ENCODE data around the gene TSPAN9. TPM values are rescaled to one million over a fixed set of nuclear protein-coding genes. Genes with fewer than 3 reads are reported as not detected.

TSPAN9 gene
- total and polyA plus RNA-seq, 2 experiments from 2014 or later = 6.0 to 31.5 TPM

- no peak overlapping the region for H2AFZ ChIP-seq
- H4K20me1 ChIP-seq (replicated peaks; ENCODE audit: insufficient read depth) = peaks cover 15% of the 10 kb centered on the region; the same call in 1 of the 2 replicates
- ATAC-seq = no peak
- no peak overlapping the region for H3K27ac Mint-ChIP-seq
- no peak overlapping the region for H3K4me3 ChIP-seq
- H3K9me2 ChIP-seq (ENCODE audit: insufficient read depth) = no peaks in the 10 kb centered on the region
- H3K4me3 Mint-ChIP-seq = no peak overlapping the region
- H3K27me3 ChIP-seq (ENCODE audit: insufficient read depth) = peaks cover 19% of the 10 kb centered on the region
- H3K27me3 Mint-ChIP-seq (ENCODE audit: insufficient read depth, low read depth, poor library complexity) = peaks cover 26% of the 10 kb centered on the region
- no peak for DNase-seq (ENCODE audit: low spot score)
- H3K36me3 ChIP-seq (ENCODE audit: insufficient read depth) = no peaks in the 10 kb centered on the region
- 0 out of 2 replicates have a peak, but pooled peaks cover 5% of the 10 kb centered on the region for H3F3A ChIP-seq (replicated peaks; ENCODE audit: low read depth)
- no peak overlapping the region for H3K4me2 ChIP-seq
- H3K27ac ChIP-seq (ENCODE audit: low read depth) = no peak overlapping the region
- peaks cover 51% of the 10 kb centered on the region for H3K4me1 Mint-ChIP-seq
- H3K4me1 ChIP-seq (ENCODE audit: insufficient read depth) = peaks cover 18% of the 10 kb centered on the region
- no peaks in the 10 kb centered on the region for H3K79me2 ChIP-seq (replicated peaks; ENCODE audit: insufficient read depth)
- H3K36me3 Mint-ChIP-seq (ENCODE audit: low read depth) = peaks cover 2% of the 10 kb centered on the region; the same call in 2 of the 3 replicates
- no peaks in the 10 kb centered on the region for H3K9me3 Mint-ChIP-seq
- no peak for TF ChIP-seq NANOG (IDR thresholded peaks at IDR 0.05; ENCODE audit: borderline replicate concordance)
- no peak for TF ChIP-seq EZH2phosphoT487 (IDR thresholded peaks at IDR 0.05; ENCODE audit: unreplicated experiment)
- TF ChIP-seq POLR2AphosphoS5 (IDR thresholded peaks at IDR 0.05; ENCODE audit: low read depth) = no peak
- TF ChIP-seq, protein P1, sequence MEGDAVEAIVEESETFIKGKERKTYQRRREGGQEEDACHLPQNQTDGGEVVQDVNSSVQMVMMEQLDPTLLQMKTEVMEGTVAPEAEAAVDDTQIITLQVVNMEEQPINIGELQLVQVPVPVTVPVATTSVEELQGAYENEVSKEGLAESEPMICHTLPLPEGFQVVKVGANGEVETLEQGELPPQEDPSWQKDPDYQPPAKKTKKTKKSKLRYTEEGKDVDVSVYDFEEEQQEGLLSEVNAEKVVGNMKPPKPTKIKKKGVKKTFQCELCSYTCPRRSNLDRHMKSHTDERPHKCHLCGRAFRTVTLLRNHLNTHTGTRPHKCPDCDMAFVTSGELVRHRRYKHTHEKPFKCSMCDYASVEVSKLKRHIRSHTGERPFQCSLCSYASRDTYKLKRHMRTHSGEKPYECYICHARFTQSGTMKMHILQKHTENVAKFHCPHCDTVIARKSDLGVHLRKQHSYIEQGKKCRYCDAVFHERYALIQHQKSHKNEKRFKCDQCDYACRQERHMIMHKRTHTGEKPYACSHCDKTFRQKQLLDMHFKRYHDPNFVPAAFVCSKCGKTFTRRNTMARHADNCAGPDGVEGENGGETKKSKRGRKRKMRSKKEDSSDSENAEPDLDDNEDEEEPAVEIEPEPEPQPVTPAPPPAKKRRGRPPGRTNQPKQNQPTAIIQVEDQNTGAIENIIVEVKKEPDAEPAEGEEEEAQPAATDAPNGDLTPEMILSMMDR (conservative IDR thresholded peaks at IDR 0.05; ENCODE audit: low read depth in 2 of 2) = no peak
- TF ChIP-seq ETS1 (IDR thresholded peaks at IDR 0.05) = no peak
- TF ChIP-seq CREB1 (CRISPR knock-in tag; IDR thresholded peaks at IDR 0.05; ENCODE audit: low read depth) = no peak
These were observed 127.8 kb downstream of the TSPAN9 start for GRCh38 chr12:3204730-3205531.

GRCh38 chr12:3205742-3206519 is 128.8 kb downstream of the TSPAN9 start:
- Histone ChIP-seq H3K36me3 (ENCODE audit: insufficient read depth) (no peaks in the 10 kb centered on the region), H3K9me2 (ENCODE audit: insufficient read depth) (no peaks in the 10 kb centered on the region), H3K4me1 (ENCODE audit: insufficient read depth) (peaks cover 18% of the 10 kb centered on the region), H2AFZ (no peak overlapping the region), H3K27ac (ENCODE audit: low read depth) (no peak overlapping the region), H3K27me3 (ENCODE audit: insufficient read depth) (peaks cover 16% of the 10 kb centered on the region), H4K20me1 (replicated peaks; ENCODE audit: insufficient read depth) (peaks cover 15% of the 10 kb centered on the region; the same call in 1 of the 2 replicates), H3K4me2 (no peak overlapping the region), H3K4me3 (no peak overlapping the region), H3K79me2 (replicated peaks; ENCODE audit: insufficient read depth) (no peaks in the 10 kb centered on the region), H3F3A (replicated peaks; ENCODE audit: low read depth) (0 out of 2 replicates have a peak, but pooled peaks cover 2% of the 10 kb centered on the region)
- Mint-ChIP-seq H3K36me3 (ENCODE audit: low read depth) (peaks cover 2% of the 10 kb centered on the region; the same call in 2 of the 3 replicates), H3K4me3 (no peak overlapping the region), H3K27me3 (ENCODE audit: insufficient read depth, low read depth, poor library complexity) (peaks cover 22% of the 10 kb centered on the region), H3K9me3 (no peaks in the 10 kb centered on the region), H3K27ac (no peak overlapping the region; the same call in 1 of the 2 replicates), H3K4me1 (peaks cover 51% of the 10 kb centered on the region)
- DNase-seq (ENCODE audit: low spot score) (no peak), ATAC-seq (no peak)
- TF ChIP-seq STAT1 (IDR thresholded peaks at IDR 0.05; ENCODE audit: unreplicated experiment) = no peak
- TF ChIP-seq, protein P2, sequence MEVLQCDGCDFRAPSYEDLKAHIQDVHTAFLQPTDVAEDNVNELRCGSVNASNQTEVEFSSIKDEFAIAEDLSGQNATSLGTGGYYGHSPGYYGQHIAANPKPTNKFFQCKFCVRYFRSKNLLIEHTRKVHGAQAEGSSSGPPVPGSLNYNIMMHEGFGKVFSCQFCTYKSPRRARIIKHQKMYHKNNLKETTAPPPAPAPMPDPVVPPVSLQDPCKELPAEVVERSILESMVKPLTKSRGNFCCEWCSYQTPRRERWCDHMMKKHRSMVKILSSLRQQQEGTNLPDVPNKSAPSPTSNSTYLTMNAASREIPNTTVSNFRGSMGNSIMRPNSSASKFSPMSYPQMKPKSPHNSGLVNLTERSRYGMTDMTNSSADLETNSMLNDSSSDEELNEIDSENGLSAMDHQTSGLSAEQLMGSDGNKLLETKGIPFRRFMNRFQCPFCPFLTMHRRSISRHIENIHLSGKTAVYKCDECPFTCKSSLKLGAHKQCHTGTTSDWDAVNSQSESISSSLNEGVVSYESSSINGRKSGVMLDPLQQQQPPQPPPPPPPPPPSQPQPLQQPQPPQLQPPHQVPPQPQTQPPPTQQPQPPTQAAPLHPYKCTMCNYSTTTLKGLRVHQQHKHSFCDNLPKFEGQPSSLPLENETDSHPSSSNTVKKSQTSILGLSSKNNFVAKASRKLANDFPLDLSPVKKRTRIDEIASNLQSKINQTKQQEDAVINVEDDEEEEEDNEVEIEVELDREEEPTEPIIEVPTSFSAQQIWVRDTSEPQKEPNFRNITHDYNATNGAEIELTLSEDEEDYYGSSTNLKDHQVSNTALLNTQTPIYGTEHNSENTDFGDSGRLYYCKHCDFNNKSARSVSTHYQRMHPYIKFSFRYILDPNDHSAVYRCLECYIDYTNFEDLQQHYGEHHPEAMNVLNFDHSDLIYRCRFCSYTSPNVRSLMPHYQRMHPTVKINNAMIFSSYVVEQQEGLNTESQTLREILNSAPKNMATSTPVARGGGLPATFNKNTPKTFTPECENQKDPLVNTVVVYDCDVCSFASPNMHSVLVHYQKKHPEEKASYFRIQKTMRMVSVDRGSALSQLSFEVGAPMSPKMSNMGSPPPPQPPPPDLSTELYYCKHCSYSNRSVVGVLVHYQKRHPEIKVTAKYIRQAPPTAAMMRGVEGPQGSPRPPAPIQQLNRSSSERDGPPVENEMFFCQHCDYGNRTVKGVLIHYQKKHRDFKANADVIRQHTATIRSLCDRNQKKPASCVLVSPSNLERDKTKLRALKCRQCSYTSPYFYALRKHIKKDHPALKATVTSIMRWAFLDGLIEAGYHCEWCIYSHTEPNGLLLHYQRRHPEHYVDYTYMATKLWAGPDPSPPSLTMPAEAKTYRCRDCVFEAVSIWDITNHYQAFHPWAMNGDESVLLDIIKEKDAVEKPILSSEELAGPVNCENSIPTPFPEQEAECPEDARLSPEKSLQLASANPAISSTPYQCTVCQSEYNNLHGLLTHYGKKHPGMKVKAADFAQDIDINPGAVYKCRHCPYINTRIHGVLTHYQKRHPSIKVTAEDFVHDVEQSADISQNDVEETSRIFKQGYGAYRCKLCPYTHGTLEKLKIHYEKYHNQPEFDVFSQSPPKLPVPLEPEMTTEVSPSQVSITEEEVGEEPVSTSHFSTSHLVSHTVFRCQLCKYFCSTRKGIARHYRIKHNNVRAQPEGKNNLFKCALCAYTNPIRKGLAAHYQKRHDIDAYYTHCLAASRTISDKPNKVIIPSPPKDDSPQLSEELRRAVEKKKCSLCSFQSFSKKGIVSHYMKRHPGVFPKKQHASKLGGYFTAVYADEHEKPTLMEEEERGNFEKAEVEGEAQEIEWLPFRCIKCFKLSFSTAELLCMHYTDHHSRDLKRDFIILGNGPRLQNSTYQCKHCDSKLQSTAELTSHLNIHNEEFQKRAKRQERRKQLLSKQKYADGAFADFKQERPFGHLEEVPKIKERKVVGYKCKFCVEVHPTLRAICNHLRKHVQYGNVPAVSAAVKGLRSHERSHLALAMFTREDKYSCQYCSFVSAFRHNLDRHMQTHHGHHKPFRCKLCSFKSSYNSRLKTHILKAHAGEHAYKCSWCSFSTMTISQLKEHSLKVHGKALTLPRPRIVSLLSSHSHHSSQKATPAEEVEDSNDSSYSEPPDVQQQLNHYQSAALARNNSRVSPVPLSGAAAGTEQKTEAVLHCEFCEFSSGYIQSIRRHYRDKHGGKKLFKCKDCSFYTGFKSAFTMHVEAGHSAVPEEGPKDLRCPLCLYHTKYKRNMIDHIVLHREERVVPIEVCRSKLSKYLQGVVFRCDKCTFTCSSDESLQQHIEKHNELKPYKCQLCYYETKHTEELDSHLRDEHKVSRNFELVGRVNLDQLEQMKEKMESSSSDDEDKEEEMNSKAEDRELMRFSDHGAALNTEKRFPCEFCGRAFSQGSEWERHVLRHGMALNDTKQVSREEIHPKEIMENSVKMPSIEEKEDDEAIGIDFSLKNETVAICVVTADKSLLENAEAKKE (CRISPR knock-in tag; IDR thresholded peaks at IDR 0.05) = no peak
- no peak for TF ChIP-seq CREB1 (CRISPR knock-in tag; IDR thresholded peaks at IDR 0.05; ENCODE audit: low read depth)
- no peak for TF ChIP-seq EZH2 (IDR thresholded peaks at IDR 0.05; ENCODE audit: low read depth, unreplicated experiment)
- no peak for TF ChIP-seq POLR2AphosphoS5 (IDR thresholded peaks at IDR 0.05; ENCODE audit: low read depth)
- no peak for TF ChIP-seq JUNB (IDR thresholded peaks at IDR 0.05; ENCODE audit: unreplicated experiment)
